ENCODE results near the gene CFAP73. TPM values are rescaled to one million over a fixed set of nuclear protein-coding genes. Genes with fewer than 3 reads are reported as not detected.
"Not testable (repeated sequence)": the region's sequence is repeated elsewhere in the genome, so short reads cannot be mapped to it uniquely, and the experiment has no call there.

CFAP73 gene
- total and polyA plus RNA-seq, 3 donors from 2014 or later = 0.81 to 1.2 TPM; not detected in 1

DNA sequence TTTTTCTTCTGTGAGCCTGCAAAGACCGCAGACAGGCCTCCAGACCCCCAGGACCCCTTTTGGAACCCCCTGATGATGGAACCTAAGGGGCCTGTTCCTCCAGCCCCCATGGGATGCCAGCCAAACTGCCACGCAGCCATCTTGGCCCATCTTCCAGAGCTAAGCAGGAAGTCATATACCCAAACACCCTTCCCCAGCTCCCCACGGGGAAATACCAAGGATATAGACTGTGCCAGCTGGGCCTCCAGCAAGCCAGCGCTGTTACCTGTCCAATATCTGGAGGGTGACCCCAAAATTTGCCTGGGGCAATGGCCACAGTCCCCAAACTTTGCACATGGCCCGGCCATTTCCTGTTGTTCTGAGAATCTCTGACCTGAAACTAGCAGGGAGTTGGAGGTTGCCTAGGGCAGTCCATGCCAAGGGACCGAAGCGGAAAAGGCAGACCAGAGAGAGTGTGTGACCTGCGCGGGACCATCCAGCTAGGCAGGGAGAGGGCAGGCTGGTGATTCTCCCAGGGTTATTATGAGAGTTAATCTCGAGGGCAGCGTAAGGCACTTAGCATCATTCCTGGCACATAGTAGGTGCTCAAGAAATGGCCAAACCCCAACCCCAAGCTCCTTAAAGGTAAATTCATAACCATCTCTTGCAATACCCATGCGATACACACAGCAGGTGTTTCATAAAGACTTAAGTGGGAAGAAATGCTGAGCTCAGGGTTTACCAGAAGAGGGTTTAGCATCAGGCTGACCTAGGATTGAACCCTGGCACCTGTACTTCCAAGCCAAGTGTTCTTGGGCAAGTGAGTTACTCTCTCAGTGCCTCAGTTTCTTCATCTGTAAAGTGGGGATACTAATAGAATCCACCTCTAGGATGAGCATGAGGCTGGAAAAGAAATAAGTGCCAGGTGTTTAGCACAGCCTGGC lies 11.4 kb upstream of the CFAP73 start:
- no peak overlapping the region for H3K27ac ChIP-seq

DNA sequence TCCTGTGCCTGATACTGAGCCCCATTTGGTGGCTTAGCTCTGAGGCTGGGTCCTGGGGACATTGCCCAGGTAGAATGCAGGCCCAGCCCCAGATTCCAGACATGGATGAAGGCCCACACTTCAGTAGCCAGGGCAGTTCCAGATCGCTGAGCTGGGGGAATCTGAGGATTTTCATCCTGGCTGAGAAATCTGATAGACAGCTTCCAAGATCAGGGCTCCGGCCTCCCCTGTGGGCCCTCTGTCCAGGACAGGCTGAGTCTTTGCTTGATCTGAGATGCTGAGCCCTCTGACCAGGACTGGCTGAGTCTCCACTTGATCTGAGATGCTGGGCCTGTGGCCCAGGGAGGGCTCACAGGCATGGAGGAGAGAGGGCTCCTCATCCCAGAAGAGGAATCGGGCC lies 10.7 kb upstream of the CFAP73 start:
- no peak for DNase-seq
- Histone ChIP-seq H3K36me3 (ENCODE audit: low read depth, missing control alignments) (no peaks in the 10 kb centered on the region), H3K27ac (no peak overlapping the region), H3K27me3 (no peaks in the 10 kb centered on the region), H3K4me3 (no peak overlapping the region), H3K4me1 (peaks cover 16% of the 10 kb centered on the region), H3K9me3 (no peaks in the 10 kb centered on the region)
- intact Hi-C loops (cut with DNase I; ENCODE audit: low total_unique reads) = no loop called here
- WGBS, 2 donors = 78 to 86% methylated on average over 1 to 3 of the region's 3 CpGs
- no peak for TF ChIP-seq POLR2A (IDR thresholded peaks at IDR 0.05)
- TF ChIP-seq, protein P1, sequence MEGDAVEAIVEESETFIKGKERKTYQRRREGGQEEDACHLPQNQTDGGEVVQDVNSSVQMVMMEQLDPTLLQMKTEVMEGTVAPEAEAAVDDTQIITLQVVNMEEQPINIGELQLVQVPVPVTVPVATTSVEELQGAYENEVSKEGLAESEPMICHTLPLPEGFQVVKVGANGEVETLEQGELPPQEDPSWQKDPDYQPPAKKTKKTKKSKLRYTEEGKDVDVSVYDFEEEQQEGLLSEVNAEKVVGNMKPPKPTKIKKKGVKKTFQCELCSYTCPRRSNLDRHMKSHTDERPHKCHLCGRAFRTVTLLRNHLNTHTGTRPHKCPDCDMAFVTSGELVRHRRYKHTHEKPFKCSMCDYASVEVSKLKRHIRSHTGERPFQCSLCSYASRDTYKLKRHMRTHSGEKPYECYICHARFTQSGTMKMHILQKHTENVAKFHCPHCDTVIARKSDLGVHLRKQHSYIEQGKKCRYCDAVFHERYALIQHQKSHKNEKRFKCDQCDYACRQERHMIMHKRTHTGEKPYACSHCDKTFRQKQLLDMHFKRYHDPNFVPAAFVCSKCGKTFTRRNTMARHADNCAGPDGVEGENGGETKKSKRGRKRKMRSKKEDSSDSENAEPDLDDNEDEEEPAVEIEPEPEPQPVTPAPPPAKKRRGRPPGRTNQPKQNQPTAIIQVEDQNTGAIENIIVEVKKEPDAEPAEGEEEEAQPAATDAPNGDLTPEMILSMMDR (IDR thresholded peaks at IDR 0.05) = no peak

More for the DNA sequence above, 11.4 kb upstream of the CFAP73 start:
- Histone ChIP-seq H3K4me1 (peaks cover 16% of the 10 kb centered on the region), H3K36me3 (ENCODE audit: low read depth, missing control alignments) (no peaks in the 10 kb centered on the region), H3K4me3 (no peak overlapping the region), H3K9me3 (no peaks in the 10 kb centered on the region), H3K27me3 (no peaks in the 10 kb centered on the region)
- WGBS, 2 donors = 86 to 88% methylated on average over 10 to 12 of the region's 12 CpGs
- no peak for DNase-seq
- intact Hi-C loops (cut with DNase I; ENCODE audit: low total_unique reads) = no loop called here
- no peak for TF ChIP-seq POLR2A (IDR thresholded peaks at IDR 0.05)
- TF ChIP-seq, protein P1 (IDR thresholded peaks at IDR 0.05) = no peak

DNA sequence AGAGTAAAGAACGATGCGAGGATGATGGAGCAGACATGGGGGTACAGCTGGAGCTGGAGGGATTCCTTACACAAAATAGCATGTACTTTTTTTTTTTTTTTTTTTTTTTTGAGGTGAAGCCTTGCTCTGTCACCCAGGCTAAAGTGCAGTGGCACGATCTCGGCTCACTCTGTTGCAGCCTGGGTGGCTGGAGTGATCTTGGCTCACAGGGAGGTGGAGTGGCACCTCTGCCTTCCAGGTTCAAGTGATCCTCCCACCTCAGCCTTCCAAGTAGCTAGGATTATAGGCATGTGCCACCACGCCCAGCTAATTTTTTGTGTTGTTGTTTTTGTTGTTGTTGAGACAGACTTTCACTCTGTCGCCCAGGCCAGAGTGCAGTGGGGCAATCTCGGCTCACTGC lies 8.8 kb upstream of the CFAP73 start:
- H3K4me1 ChIP-seq = peaks cover 16% of the 10 kb centered on the region
- intact Hi-C loops (cut with DNase I; ENCODE audit: low total_unique reads) = no loop called here
- H3K27me3 ChIP-seq = no peaks in the 10 kb centered on the region
- peak overlapping the region in 1 of 2 donors; percentile 72 for H3K27ac ChIP-seq
- H3K36me3 ChIP-seq (ENCODE audit: low read depth, missing control alignments) = no peaks in the 10 kb centered on the region
- no peaks in the 10 kb centered on the region for H3K9me3 ChIP-seq
- DNase-seq = no peak
- WGBS, 2 donors = 73 to 82% methylated on average over 7 of the region's 7 CpGs
- no peak overlapping the region for H3K4me3 ChIP-seq
- TF ChIP-seq, protein P1 (IDR thresholded peaks at IDR 0.05) = no peak
- no peak for TF ChIP-seq POLR2A (IDR thresholded peaks at IDR 0.05)

DNA sequence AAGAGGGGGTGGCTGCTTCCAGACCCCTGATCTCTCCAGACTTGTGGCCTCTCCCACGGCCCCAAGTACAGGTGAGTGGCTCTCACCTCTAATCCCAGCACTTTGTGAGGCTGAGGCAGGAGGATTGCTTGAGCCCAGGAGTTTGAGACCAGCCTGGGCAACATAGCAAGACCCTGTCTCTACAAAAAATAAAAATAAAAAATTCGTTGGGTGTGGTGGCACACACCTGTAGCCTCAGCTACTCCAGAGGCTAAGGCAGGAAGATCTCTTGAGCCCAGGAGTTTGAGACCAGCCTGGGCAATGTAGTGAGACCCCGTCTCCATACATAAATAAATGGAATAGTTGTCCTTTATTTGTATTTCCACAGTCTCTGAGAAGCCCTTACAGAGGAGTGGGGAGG lies 7.8 kb upstream of the CFAP73 start:
- H3K27me3 ChIP-seq; H3K36me3 ChIP-seq (ENCODE audit: low read depth, missing control alignments); DNase-seq; H3K9me3 ChIP-seq; intact Hi-C loops (cut with DNase I; ENCODE audit: low total_unique reads); H3K4me3 ChIP-seq: not testable (repeated sequence)
- 75 to 83% methylated on average over 3 of the region's 3 CpGs for WGBS, 2 donors
- peak overlapping the region; percentile 42 to 72 for H3K27ac ChIP-seq
- H3K4me1 ChIP-seq = peaks cover 11% of the 10 kb centered on the region

DNA sequence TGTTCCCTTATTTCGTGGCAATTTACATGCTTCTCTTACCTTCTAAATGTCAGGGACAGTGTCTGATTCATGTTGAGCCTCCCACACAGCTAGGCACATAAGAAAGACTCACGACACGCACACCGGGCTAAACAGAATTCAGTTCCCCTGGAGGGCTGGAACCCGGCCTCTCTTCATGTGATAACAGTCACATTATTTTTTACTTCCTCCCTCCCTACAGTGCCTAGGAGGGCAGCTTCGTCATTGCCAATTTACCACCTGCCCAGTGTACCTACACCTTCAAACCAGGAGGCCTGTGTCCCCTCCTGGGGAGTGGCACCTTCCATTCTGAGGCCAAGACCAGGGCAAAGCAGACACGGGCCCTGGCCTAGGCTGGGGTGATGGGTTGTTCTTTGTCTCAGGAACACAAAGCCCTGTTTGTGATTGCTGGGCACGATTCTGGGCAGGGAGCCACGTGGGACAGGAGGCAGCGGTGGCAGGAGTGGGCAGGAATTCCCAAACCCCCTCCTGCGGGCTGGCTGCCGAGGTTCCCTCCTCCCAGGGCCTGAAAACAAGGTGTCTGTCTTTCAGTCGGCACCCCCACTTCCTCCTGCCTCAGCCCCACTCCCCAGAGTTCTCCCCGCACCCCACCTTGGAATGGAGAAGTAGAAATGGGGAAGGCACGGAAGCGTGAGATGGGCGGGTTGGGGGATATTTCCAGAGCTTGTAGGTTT lies 7.2 kb upstream of the CFAP73 start:
- DNase-seq = peak; percentile 94
- no peaks in the 10 kb centered on the region for H3K36me3 ChIP-seq (ENCODE audit: low read depth, missing control alignments)
- H3K27ac ChIP-seq = peak overlapping the region; percentile 42 to 72
- WGBS, 2 donors = 58 to 62% methylated on average over 14 to 17 of the region's 17 CpGs
- no peaks in the 10 kb centered on the region for H3K27me3 ChIP-seq
- no peaks in the 10 kb centered on the region for H3K9me3 ChIP-seq
- H3K4me1 ChIP-seq = peaks cover 11% of the 10 kb centered on the region
- TF ChIP-seq, protein P1 (IDR thresholded peaks at IDR 0.05) = no peak
- no peak for TF ChIP-seq POLR2A (IDR thresholded peaks at IDR 0.05)
- intact Hi-C loops (cut with DNase I; ENCODE audit: low total_unique reads) = no loop called here
- H3K4me3 ChIP-seq = no peak overlapping the region
